ENCODE results near the gene LRRK1. TPM values are rescaled to one million over a fixed set of nuclear protein-coding genes. Genes with fewer than 3 reads are reported as not detected.
A peak's percentile ranks its signal among the peaks of the same experiment; 100 is the strongest.

Gene LRRK1
- total and polyA plus RNA-seq, 8 donors, result 2.3 to 73.3 (median 7.0) TPM

GRCh38 chr15:100940767-100941379 lies 21.7 kb downstream of the LRRK1 start:
- DNase-seq, result peak in 1 of 2 donors; percentile 38
- Histone ChIP-seq H3K9me3 (no peaks in the 10 kb centered on the region), H3K36me3 (peaks cover 0 to 8% (median 0%) of the 10 kb centered on the region in 4 donors), H3K4me3 (no peak overlapping the region), H3K4me1 (peaks cover 0 to 10% (median 0%) of the 10 kb centered on the region in 4 donors), H3K27ac (no peak overlapping the region), H3K27me3 (no peaks in the 10 kb centered on the region)
- WGBS, 5 donors, result 77 to 88% (median 84%) methylated on average over 2 of the region's 2 CpGs
- intact Hi-C loops (cut with DNase I; ENCODE audit: low total_unique reads), result no loop called here
- TF ChIP-seq, protein P1, sequence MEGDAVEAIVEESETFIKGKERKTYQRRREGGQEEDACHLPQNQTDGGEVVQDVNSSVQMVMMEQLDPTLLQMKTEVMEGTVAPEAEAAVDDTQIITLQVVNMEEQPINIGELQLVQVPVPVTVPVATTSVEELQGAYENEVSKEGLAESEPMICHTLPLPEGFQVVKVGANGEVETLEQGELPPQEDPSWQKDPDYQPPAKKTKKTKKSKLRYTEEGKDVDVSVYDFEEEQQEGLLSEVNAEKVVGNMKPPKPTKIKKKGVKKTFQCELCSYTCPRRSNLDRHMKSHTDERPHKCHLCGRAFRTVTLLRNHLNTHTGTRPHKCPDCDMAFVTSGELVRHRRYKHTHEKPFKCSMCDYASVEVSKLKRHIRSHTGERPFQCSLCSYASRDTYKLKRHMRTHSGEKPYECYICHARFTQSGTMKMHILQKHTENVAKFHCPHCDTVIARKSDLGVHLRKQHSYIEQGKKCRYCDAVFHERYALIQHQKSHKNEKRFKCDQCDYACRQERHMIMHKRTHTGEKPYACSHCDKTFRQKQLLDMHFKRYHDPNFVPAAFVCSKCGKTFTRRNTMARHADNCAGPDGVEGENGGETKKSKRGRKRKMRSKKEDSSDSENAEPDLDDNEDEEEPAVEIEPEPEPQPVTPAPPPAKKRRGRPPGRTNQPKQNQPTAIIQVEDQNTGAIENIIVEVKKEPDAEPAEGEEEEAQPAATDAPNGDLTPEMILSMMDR (IDR thresholded peaks at IDR 0.05), result no peak

DNA sequence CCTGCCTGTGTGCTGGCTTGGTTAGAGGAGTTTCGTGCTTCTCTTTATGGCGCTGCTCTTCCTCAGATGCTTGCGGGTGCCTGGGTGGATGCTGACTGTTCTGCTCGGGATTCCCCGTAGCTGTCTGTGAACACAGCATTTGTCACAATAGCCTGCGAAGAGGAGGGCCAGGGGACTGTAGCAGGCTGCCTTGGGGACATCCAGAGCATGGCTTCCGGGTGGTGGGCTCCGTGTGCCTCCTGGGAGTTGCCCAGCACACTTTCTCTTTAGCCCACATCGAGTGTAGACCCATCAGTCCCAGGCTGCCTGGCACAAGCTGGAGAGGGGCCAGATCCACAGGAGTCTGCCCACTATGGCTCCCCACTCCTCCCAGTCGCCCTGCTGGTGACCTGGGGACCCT lies 22.4 kb downstream of the LRRK1 start:
- intact Hi-C loops (cut with DNase I; ENCODE audit: low total_unique reads), result no loop called here
- no peak overlapping the region for H3K27ac ChIP-seq
- H3K27me3 ChIP-seq, result no peaks in the 10 kb centered on the region
- 70 to 84% (median 75%) methylated on average over 8 to 10 of the region's 10 CpGs for WGBS, 5 donors
- H3K4me1 ChIP-seq, result peaks cover 0 to 10% (median 0%) of the 10 kb centered on the region in 4 donors
- H3K36me3 ChIP-seq, result peaks cover 0 to 2% (median 0%) of the 10 kb centered on the region in 4 donors
- DNase-seq, result no peak
- H3K9me3 ChIP-seq, result no peaks in the 10 kb centered on the region
- H3K4me3 ChIP-seq, result no peak overlapping the region
- TF ChIP-seq POLR2A (IDR thresholded peaks at IDR 0.05), result no peak
- TF ChIP-seq POLR2AphosphoS5 (IDR thresholded peaks at IDR 0.05), result no peak
- TF ChIP-seq, protein P1 (IDR thresholded peaks at IDR 0.05), result no peak
- TF ChIP-seq EP300 (IDR thresholded peaks at IDR 0.05), result no peak

DNA sequence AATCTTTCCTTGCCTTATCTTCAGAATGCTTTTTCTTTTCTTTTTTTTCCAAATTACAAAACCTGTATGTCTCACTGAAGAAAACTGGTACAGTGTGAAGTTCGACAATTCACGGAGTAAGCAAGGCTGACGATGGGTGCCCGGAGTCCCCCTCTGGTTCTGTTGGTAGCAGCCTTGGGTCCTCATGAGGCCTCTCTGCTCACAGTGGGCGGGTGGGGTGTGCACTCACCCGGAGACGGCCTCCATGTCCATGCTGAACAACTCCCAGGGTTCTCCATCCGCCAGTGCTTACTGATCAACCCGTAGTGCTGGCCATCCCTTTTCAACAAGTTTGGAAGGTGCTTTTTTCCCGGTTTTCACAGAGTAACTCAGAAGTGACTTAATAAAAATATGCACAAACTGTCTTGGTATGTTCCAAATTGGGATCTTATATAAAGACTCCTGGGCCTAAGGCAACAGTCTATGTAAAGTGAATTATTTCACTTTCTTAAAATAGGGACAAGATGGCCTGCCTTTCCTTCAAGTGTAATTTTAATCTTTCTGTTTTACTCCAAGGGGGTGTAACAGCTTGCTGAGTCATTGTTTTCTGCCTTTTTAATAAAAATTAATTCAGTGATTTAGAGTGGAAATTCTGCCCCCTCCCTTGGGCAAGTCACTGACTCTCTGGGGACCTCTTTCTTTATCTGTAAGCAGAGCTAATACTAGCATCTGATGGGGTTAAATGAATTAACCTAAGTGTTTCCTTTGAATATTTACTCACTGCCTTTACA lies 23.7 kb downstream of the LRRK1 start:
- Histone ChIP-seq H3K9me3 (no peaks in the 10 kb centered on the region), H3K27ac (no peak overlapping the region), H3K4me1 (peaks cover 0 to 10% (median 0%) of the 10 kb centered on the region in 4 donors), H3K4me3 (no peak overlapping the region), H3K36me3 (no peaks in the 10 kb centered on the region), H3K27me3 (no peaks in the 10 kb centered on the region)
- TF ChIP-seq POLR2AphosphoS5 (IDR thresholded peaks at IDR 0.05) (no peak), EP300 (IDR thresholded peaks at IDR 0.05) (no peak), POLR2A (IDR thresholded peaks at IDR 0.05) (no peak)
- TF ChIP-seq, protein P1 (IDR thresholded peaks at IDR 0.05), result no peak
- no peak for DNase-seq
- WGBS, 5 donors, result 87 to 93% (median 88%) methylated on average over 10 of the region's 10 CpGs
- intact Hi-C loops (cut with DNase I; ENCODE audit: low total_unique reads), result no loop called here

GRCh38 chr15:100944244-100944895 lies 25.2 kb downstream of the LRRK1 start:
- peak overlapping the region in 1 of 5 donors; percentile 1 for H3K27ac ChIP-seq
- no peak overlapping the region for H3K4me3 ChIP-seq
- no peaks in the 10 kb centered on the region for H3K9me3 ChIP-seq
- DNase-seq, result no peak
- H3K4me1 ChIP-seq, result peaks cover 0 to 10% (median 0%) of the 10 kb centered on the region in 4 donors
- intact Hi-C loops (cut with DNase I; ENCODE audit: low total_unique reads), result no loop called here
- WGBS, 5 donors, result 61 to 79% (median 78%) methylated on average over 7 of the region's 7 CpGs
- no peaks in the 10 kb centered on the region for H3K27me3 ChIP-seq
- H3K36me3 ChIP-seq, result no peaks in the 10 kb centered on the region
- TF ChIP-seq, protein P1 (IDR thresholded peaks at IDR 0.05), result no peak
- TF ChIP-seq POLR2A (IDR thresholded peaks at IDR 0.05), result no peak
- TF ChIP-seq EP300 (IDR thresholded peaks at IDR 0.05), result no peak
- TF ChIP-seq POLR2AphosphoS5 (IDR thresholded peaks at IDR 0.05), result no peak

Data from stomach (tissue), 9 donors.